ENCODE data around the gene RNASEH2B. TPM values are rescaled to one million over a fixed set of nuclear protein-coding genes. Genes with fewer than 3 reads are reported as not detected.

RNASEH2B gene
- 10 to 100 TPM; 43.3 to 88.7 (median 60.8) TPM for total RNA-seq
- polyA plus RNA-seq, result 10 to 100 TPM; 27.5 to 52.7 TPM
- long read RNA-seq, donor 1, full-length matches to known transcripts, result 61 of 86 reads
- long read RNA-seq, donor 1, partial matches to known transcripts, result 4 of 86 reads
- long read RNA-seq, donor 1, other reads (novel, unspliced or antisense), result 21 of 86 reads
- long read RNA-seq, donor 2, full-length matches to known transcripts, result 26 of 26 reads
- long read RNA-seq, donor 2, partial matches to known transcripts, result 0 of 26 reads
- long read RNA-seq, donor 2, other reads (novel, unspliced or antisense), result 0 of 26 reads
- long read RNA-seq, donor 3, full-length matches to known transcripts, result 32 of 40 reads
- long read RNA-seq, donor 3, partial matches to known transcripts, result 0 of 40 reads
- long read RNA-seq, donor 3, other reads (novel, unspliced or antisense), result 8 of 40 reads

GRCh38 chr13:50909605-50910484 lies at the start of gene RNASEH2B:
TSS of gene RNASEH2B (plus strand) at chr13:50909791. CDS start at chr13:50910077, 286 bp downstream.
- TF ChIP-seq CTCF (IDR thresholded peaks at IDR 0.05) (peak in 1 of 3 donors; percentile 13), POLR2A (IDR thresholded peaks at IDR 0.05) (peak; percentile 40), EP300 (IDR thresholded peaks at IDR 0.05) (no peak)
- H3K36me3 ChIP-seq, result no peaks in the 10 kb centered on the region
- WGBS, 3 donors, result 0% methylated on average over 49 to 107 of the region's 107 CpGs
- peaks cover 6% of the 10 kb centered on the region for H3K4me1 ChIP-seq (ENCODE audit: insufficient read depth)
- intact Hi-C loops (cut with DNase I), result loop anchor here in 2 of 4 donors (5.0 to 10.0 kb wide), 2 partner anchors 825 to 828 kb away; no protein-coding TSS in a partner anchor
- H3K9me3 ChIP-seq, result no peaks in the 10 kb centered on the region
- H3K27ac ChIP-seq, result peak within 1 kb of the TSS; percentile 83 to 84
- no peaks in the 10 kb centered on the region for H3K27me3 ChIP-seq
- peak within 1 kb of the TSS; percentile 66 for H3K4me3 ChIP-seq
- DNase-seq, result peak; percentile 61 to 79 (median 63)

GRCh38 chr13:50864492-50864891 lies 45.1 kb upstream of the RNASEH2B start:
- H3K9me3 ChIP-seq, result no peaks in the 10 kb centered on the region
- TF ChIP-seq CTCF (IDR thresholded peaks at IDR 0.05), result no peak
- no peak overlapping the region for H3K4me3 ChIP-seq
- no peak overlapping the region for H3K27ac ChIP-seq
- WGBS, 3 donors, result 89 to 97% (median 91%) methylated on average over 1 of the region's 1 CpG
- H3K36me3 ChIP-seq, result no peaks in the 10 kb centered on the region
- no peaks in the 10 kb centered on the region for H3K27me3 ChIP-seq
- intact Hi-C loops (cut with DNase I), result loop anchor here in 1 of 4 donors (10.0 kb wide), 1 partner anchor 190 kb away; no protein-coding TSS in a partner anchor
- no peaks in the 10 kb centered on the region for H3K4me1 ChIP-seq (ENCODE audit: insufficient read depth)
- no peak for DNase-seq

- no peak overlapping the region for H3K4me3 ChIP-seq
- no peaks in the 10 kb centered on the region for H3K9me3 ChIP-seq
- intact Hi-C loops (cut with DNase I), result loop anchor here in 1 of 4 donors (10.0 kb wide), 1 partner anchor 188 kb away; no protein-coding TSS in a partner anchor
- 50 to 59% (median 56%) methylated on average over 2 of the region's 2 CpGs for WGBS, 3 donors
- H3K4me1 ChIP-seq (ENCODE audit: insufficient read depth), result no peaks in the 10 kb centered on the region
- H3K27ac ChIP-seq, result no peak overlapping the region
- no peaks in the 10 kb centered on the region for H3K27me3 ChIP-seq
- no peaks in the 10 kb centered on the region for H3K36me3 ChIP-seq
- DNase-seq, result no peak
- no peak for TF ChIP-seq CTCF (IDR thresholded peaks at IDR 0.05)
- no peak for TF ChIP-seq POLR2A (IDR thresholded peaks at IDR 0.05)
- no peak for TF ChIP-seq EP300 (IDR thresholded peaks at IDR 0.05)
Measured at GRCh38 chr13:50866817-50867636, 42.6 kb upstream of the RNASEH2B start.

- DNase-seq, result no peak
- intact Hi-C loops (cut with DNase I), result loop anchor here in 1 of 4 donors (10.0 kb wide), 1 partner anchor 187 kb away; no protein-coding TSS in a partner anchor
- Histone ChIP-seq H3K27ac (no peak overlapping the region), H3K9me3 (no peaks in the 10 kb centered on the region), H3K4me3 (no peak overlapping the region), H3K4me1 (ENCODE audit: insufficient read depth) (no peaks in the 10 kb centered on the region), H3K36me3 (no peaks in the 10 kb centered on the region), H3K27me3 (no peaks in the 10 kb centered on the region)
- 66 to 73% (median 68%) methylated on average over 3 of the region's 3 CpGs for WGBS, 3 donors
- TF ChIP-seq CTCF (IDR thresholded peaks at IDR 0.05) (no peak), POLR2A (IDR thresholded peaks at IDR 0.05) (no peak), EP300 (IDR thresholded peaks at IDR 0.05) (no peak)
Measured at GRCh38 chr13:50867637-50867945, 42.0 kb upstream of the RNASEH2B start.

Data from ovary (tissue), 10 donors.